GM18526 (cell line): ENCODE measurements around the gene TNRC6C.

ENCODE experiments used
- POLR2A ChIP-seq: IDR thresholded peaks from 3 replicates; pipeline ENCODE4 v1.6.1; 2011; ENCODE audit not compliant: insufficient read length; ENCODE audit errors: extremely low read depth

TNRC6C gene

GRCh38 chr17:78117027-78117981, 158.8 kb downstream of the TNRC6C start:
- peak; percentile 14 for TF ChIP-seq POLR2A

- TF ChIP-seq POLR2A = no peak
Observed at GRCh38 chr17:78118801-78119241, 160.3 kb downstream of the TNRC6C start.

GRCh38 chr17:78120537-78120936, 162.0 kb downstream of the TNRC6C start:
- TF ChIP-seq POLR2A = no peak

GRCh38 chr17:78120971-78121800, 162.7 kb downstream of the TNRC6C start:
- peak; percentile 34 for TF ChIP-seq POLR2A

- no peak for TF ChIP-seq POLR2A
Observed at GRCh38 chr17:78121801-78122215, 163.3 kb downstream of the TNRC6C start.

GRCh38 chr17:78122216-78122930, 163.9 kb downstream of the TNRC6C start:
- peak; percentile 8 for TF ChIP-seq POLR2A

- TF ChIP-seq POLR2A = no peak
Observed at GRCh38 chr17:78122931-78123249, 164.4 kb downstream of the TNRC6C start.

- no peak for TF ChIP-seq POLR2A
Observed at GRCh38 chr17:78123258-78123929, 164.9 kb downstream of the TNRC6C start.

GRCh38 chr17:78124081-78124835, 165.8 kb downstream of the TNRC6C start:
- peak; percentile 59 for TF ChIP-seq POLR2A

- no peak for TF ChIP-seq POLR2A
Observed at GRCh38 chr17:78124836-78125137, 166.3 kb downstream of the TNRC6C start.

GRCh38 chr17:78125138-78125913, 166.8 kb downstream of the TNRC6C start:
- no peak for TF ChIP-seq POLR2A

- peak; percentile 14 for TF ChIP-seq POLR2A
Observed at GRCh38 chr17:78125976-78126894, 167.7 kb downstream of the TNRC6C start.

- TF ChIP-seq POLR2A = no peak
Observed at GRCh38 chr17:78126895-78127238, 168.4 kb downstream of the TNRC6C start.
